Endothelial cell of umbilical vein (primary cell): ENCODE data around the gene AAMDC.

Source experiments
- EZH2 ChIP-seq: IDR thresholded peaks from 2 replicates; pipeline ENCODE4 v1.6.1; 2012; ENCODE audit warnings: borderline replicate concordance, low read depth, mild to moderate bottlenecking, moderate library complexity, low read length, inconsistent platforms; ENCODE audit not compliant: severe bottlenecking
- POLR2A ChIP-seq: IDR thresholded peaks from 2 replicates; pipeline ENCODE4 v1.6.1; 2012; ENCODE audit warnings: low read depth, mild to moderate bottlenecking, control low read depth, low read length
- TF ChIP-seq, protein P1 (sequence below), 2 donors: IDR thresholded peaks; 1 replicate in 1 of 2; 2 replicates in 1 of 2; pipeline ENCODE4 v1.5.1; 2011; ENCODE audit warnings: low read length in 2 of 2, mild to moderate bottlenecking in 2 of 2, moderate library complexity in 2 of 2, control low read depth in 1 of 2, inconsistent platforms in 1 of 2, low read depth in 1 of 2; ENCODE audit not compliant: insufficient read depth in 1 of 2; ENCODE audit errors: extremely low read depth in 1 of 2

DNA sequence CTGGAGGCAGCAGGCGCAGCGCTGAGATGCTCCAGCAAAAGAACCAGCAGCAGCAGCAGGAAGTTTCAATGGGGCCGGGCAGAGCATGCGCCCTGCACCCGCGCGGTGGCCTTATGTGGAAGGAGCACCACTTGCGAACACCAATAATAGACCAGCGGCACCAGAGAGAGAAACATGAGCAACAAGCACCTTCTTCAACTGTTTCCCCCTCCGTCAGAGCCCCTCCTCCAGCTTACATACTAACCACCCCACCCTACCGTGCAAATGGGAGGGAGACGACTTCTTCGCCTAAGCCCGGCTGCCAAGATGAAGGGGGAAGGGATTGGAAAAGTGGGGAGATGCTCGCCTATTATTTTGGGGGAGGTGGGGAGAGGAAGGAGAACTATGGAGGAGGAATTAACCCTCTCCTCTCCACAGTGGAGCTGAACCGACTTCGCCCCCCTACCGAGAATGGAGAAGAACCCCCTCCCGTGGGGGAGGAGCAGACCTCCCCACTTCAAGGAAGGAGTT, 1.5 kb upstream of the AAMDC start:
- TF ChIP-seq, protein P1, sequence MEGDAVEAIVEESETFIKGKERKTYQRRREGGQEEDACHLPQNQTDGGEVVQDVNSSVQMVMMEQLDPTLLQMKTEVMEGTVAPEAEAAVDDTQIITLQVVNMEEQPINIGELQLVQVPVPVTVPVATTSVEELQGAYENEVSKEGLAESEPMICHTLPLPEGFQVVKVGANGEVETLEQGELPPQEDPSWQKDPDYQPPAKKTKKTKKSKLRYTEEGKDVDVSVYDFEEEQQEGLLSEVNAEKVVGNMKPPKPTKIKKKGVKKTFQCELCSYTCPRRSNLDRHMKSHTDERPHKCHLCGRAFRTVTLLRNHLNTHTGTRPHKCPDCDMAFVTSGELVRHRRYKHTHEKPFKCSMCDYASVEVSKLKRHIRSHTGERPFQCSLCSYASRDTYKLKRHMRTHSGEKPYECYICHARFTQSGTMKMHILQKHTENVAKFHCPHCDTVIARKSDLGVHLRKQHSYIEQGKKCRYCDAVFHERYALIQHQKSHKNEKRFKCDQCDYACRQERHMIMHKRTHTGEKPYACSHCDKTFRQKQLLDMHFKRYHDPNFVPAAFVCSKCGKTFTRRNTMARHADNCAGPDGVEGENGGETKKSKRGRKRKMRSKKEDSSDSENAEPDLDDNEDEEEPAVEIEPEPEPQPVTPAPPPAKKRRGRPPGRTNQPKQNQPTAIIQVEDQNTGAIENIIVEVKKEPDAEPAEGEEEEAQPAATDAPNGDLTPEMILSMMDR (IDR thresholded peaks at IDR 0.05; ENCODE audit: extremely low read depth in 1 of 2, insufficient read depth in 1 of 2, low read depth in 1 of 2, low read length in 2 of 2) = peak in 1 of 2 donors; percentile 18
- TF ChIP-seq POLR2A (no peak), EZH2 (no peak)
